Neural progenitor cell (in vitro differentiated cells): ENCODE results near the gene OCA2.

Experiments
- CTCF ChIP-seq: fragments of 200-600 bp; sonication (generic); IDR thresholded peaks from 2 replicates; pipeline ENCODE4 v1.5.1; 2017; ENCODE audit warnings: antibody characterized with exemption, mild to moderate bottlenecking
- EZH2 ChIP-seq: fragments of 200-600 bp; sonication (generic); IDR thresholded peaks from 2 replicates; pipeline ENCODE4 v1.6.1; 2017; ENCODE audit warnings: antibody characterized with exemption, mild to moderate bottlenecking, moderate library complexity
- EZH2phosphoT487 ChIP-seq: fragments of 200-600 bp; sonication (generic); IDR thresholded peaks from 2 replicates; pipeline ENCODE4 v1.6.1; 2017; ENCODE audit warnings: antibody characterized with exemption

GRCh38 chr15:28081594-28081993 is 17.5 kb downstream of the OCA2 start:
- TF ChIP-seq CTCF (no peak), EZH2 (no peak), EZH2phosphoT487 (no peak)
